ENCODE data around the gene BSND.
"Not testable (repeated sequence)": the region's sequence is repeated elsewhere in the genome, so short reads cannot be mapped to it uniquely, and the experiment has no call there.

BSND gene

GRCh38 chr1:54995013-54995760 lies 3.5 kb upstream of the BSND start:
- no peak for DNase-seq

- no peak for DNase-seq
These were observed 2.9 kb upstream of the BSND start for GRCh38 chr1:54995835-54996234.

- no peak for DNase-seq
These were observed 2.3 kb upstream of the BSND start for GRCh38 chr1:54996359-54996868.

GRCh38 chr1:54996869-54997710 lies 1.6 kb upstream of the BSND start:
- no peak for DNase-seq

- DNase-seq: no peak
These were observed 1.1 kb upstream of the BSND start for GRCh38 chr1:54997711-54997986.

- DNase-seq: no peak
These were observed 633 bp upstream of the BSND start for GRCh38 chr1:54998100-54998499.

- DNase-seq: no peak
These were observed 1.7 kb downstream of the BSND start for GRCh38 chr1:55000110-55001085.

GRCh38 chr1:55001311-55001710 lies 2.6 kb downstream of the BSND start:
- no peak for DNase-seq

GRCh38 chr1:55002686-55003085 lies 4.0 kb downstream of the BSND start:
- no peak for DNase-seq

- DNase-seq: no peak
These were observed 6.8 kb downstream of the BSND start for GRCh38 chr1:55005351-55006140.

- DNase-seq: no peak
These were observed 8.2 kb downstream of the BSND start for GRCh38 chr1:55006931-55007330.

- DNase-seq: no peak
These were observed 8.9 kb downstream of the BSND start for GRCh38 chr1:55007625-55008024.

GRCh38 chr1:55010194-55010886 lies 11.6 kb downstream of the BSND start:
- DNase-seq: no peak

- no peak for DNase-seq
These were observed 12.1 kb downstream of the BSND start for GRCh38 chr1:55010887-55011217.

- DNase-seq: no peak
These were observed 13.9 kb downstream of the BSND start for GRCh38 chr1:55012661-55013060.

GRCh38 chr1:55015123-55015522 lies 16.4 kb downstream of the BSND start:
- no peak for DNase-seq

- DNase-seq: no peak
These were observed 17.2 kb downstream of the BSND start for GRCh38 chr1:55015731-55016620.

GRCh38 chr1:55018395-55018794 lies 19.7 kb downstream of the BSND start:
- no peak for DNase-seq

- DNase-seq: peak; percentile 67
These were observed 23.3 kb downstream of the BSND start for GRCh38 chr1:55021942-55022546.

- DNase-seq: not testable (repeated sequence)
These were observed 25.4 kb downstream of the BSND start for GRCh38 chr1:55024163-55024562.

All from NCI-H2081 treated with DMSO at 0.1 percent for 48 hours (cell line).